Activated T-helper 2 cell treated with anti-CD3 and anti-CD28 coated beads, Interferon-gamma antibody, Interleukin-2, Interleukin-4, amounts not matched to agents 10 μg/mL and 5 μg/mL and 100 μg/mL, durations not matched to agents 14 hours and 24 hours and 36 hours (primary cell): ENCODE data around the gene SLC49A3. TPM values are rescaled to one million over a fixed set of nuclear protein-coding genes. Genes with fewer than 3 reads are reported as not detected.
A peak's percentile ranks its signal among the peaks of the same experiment; 100 is the strongest.
"Not testable (repeated sequence)": the region's sequence is repeated elsewhere in the genome, so short reads cannot be mapped to it uniquely, and the experiment has no call there.

ENCODE experiments used
- DNase-seq: peaks from one replicate; pipeline ENCODE4 v3.0.0; 2021; ENCODE audit warnings: low spot score
- H3K27ac Mint-ChIP-seq: one replicate; pipeline ENCODE4 v1.8.0; 2021; ENCODE audit warnings: mixed read lengths
- H3K27me3 Mint-ChIP-seq: one replicate; pipeline ENCODE4 v1.8.0; 2021; ENCODE audit warnings: low read depth, mixed read lengths
- H3K36me3 Mint-ChIP-seq: one replicate; pipeline ENCODE4 v1.8.0; 2021; ENCODE audit warnings: low read depth, mixed read lengths
- H3K4me1 Mint-ChIP-seq: one replicate; pipeline ENCODE4 v1.8.0; 2021; ENCODE audit warnings: low read depth, mixed read lengths
- H3K4me3 Mint-ChIP-seq: one replicate; pipeline ENCODE4 v1.8.0; 2021; ENCODE audit warnings: low read depth, mild to moderate bottlenecking, moderate library complexity, mixed read lengths
- H3K9me3 Mint-ChIP-seq: one replicate; pipeline ENCODE4 v1.8.0; 2021; ENCODE audit warnings: mixed read lengths
- intact Hi-C: fragments of 100-400 bp; cut with micrococcal nuclease; formaldehyde crosslinking; loops from one replicate; pipeline ENCODE4 v1.15.1; 2023
- total RNA-seq: library from RNA; stranded (reverse); gene quantifications from 2 replicates; pipeline ENCODE4 v1.2.3, GENCODE V29; 2022

The SLC49A3 gene
- total RNA-seq, 1 donor from 2014 or later: 0.50 TPM

DNA sequence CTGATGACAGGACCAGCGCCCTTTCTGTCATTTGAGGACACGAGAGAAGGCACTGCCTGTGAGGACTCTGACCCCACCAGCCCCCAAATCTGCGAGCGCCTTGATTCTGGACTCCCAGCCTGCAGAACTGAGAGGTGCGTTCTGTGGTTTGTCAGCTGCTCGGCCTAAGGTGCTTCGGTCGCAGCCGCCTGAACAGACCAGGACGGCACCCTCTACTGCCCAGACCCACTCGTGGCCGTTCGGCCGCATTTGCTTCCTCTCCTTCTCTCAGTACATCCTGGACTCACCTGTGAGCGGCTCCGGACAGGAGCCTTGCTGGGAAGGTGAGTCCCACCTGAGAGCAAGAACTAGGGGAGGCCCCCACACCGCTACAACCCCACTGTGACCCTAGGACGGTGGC, 25.1 kb upstream of the SLC49A3 start:
- no peak for DNase-seq
- no peak overlapping the region for H3K27ac Mint-ChIP-seq
- peaks cover 11% of the 10 kb centered on the region for H3K36me3 Mint-ChIP-seq
- H3K4me3 Mint-ChIP-seq: no peak overlapping the region
- H3K9me3 Mint-ChIP-seq: no peaks in the 10 kb centered on the region
- H3K27me3 Mint-ChIP-seq: no peaks in the 10 kb centered on the region
- H3K4me1 Mint-ChIP-seq: peaks cover 11% of the 10 kb centered on the region
- intact Hi-C loops: no loop called here

DNA sequence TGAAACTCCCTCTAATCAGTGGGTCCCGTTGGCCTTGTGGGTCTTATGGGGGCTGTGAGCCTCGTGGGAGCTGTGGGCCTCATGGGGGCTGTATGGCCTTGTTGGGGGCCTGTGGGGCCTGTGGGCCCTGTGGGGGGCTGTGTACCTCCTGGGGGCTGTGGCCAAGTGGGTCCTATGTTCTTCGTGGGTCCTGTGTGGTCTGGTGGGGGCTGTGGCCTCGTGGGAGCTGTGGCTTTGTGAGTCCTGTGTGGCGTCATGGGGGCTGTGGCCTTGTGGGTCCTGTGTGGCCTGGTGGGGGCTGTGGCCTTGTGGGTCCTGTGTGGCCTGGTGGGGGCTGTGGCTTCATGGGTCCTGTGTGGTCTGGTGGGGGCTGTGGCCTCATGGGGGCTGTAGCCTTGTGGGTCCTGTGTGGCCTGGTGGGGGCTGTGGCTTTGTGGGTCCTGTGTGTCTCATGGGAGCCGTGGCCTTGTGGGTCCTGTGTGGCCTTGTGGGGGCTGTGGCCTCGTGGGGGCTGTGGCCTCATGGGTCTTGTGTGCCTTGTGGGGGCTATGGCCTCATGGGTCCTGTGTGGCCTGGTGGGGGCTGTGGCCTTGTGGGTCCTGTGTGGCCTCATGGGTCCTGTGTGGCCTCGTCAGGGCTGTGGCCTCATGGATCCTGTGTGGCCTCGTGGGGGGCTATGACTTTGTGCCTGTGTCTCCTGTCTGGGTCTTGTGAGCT, 24.1 kb upstream of the SLC49A3 start:
- intact Hi-C loops: no loop called here
- Mint-ChIP-seq H3K9me3 (no peaks in the 10 kb centered on the region), H3K4me3 (no peak overlapping the region), H3K4me1 (peaks cover 15% of the 10 kb centered on the region), H3K36me3 (peaks cover 13% of the 10 kb centered on the region), H3K27me3 (no peaks in the 10 kb centered on the region), H3K27ac (no peak overlapping the region)
- DNase-seq: no peak

DNA sequence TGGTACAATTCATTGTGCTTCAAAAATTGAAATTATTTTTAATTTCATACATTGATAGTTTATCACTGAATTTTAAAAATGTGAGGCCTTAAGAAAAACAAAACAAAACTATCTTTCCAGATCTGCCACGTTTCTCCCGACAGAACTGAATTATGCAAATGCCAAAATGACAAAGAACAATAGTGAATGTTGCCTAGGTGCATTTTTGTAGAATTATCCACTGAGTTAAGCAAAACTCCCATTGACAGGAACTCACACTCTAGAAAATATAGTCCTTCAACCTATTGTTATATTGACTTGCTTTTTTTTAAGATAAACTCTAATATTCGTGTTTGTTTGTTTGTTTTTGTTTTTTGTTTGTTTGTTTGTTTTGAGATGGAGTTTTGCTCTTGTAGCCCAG, 23.1 kb upstream of the SLC49A3 start:
- no peak overlapping the region for H3K27ac Mint-ChIP-seq
- no peak for DNase-seq
- H3K4me3 Mint-ChIP-seq: no peak overlapping the region
- peaks cover 15% of the 10 kb centered on the region for H3K4me1 Mint-ChIP-seq
- no peaks in the 10 kb centered on the region for H3K27me3 Mint-ChIP-seq
- H3K9me3 Mint-ChIP-seq: no peaks in the 10 kb centered on the region
- peaks cover 13% of the 10 kb centered on the region for H3K36me3 Mint-ChIP-seq
- intact Hi-C loops: no loop called here

DNA sequence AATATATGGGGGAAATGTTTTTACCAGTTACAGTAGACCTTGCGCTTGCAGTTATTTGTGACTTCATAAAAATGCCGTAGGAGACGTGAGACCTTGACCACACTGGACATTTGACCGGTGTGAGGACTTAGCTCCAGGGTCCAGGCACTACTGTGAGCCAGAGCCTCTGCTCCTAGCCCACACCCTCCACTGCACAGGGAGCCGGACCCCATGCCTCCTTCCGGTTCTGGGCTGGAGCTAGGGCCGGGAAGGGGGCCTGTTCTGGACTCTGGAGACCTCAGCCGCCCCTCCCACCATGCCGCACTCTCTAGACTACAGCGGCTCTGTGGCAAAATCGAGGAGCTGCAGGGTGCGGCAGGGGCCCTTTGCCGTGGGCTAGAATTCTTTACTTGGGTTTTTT, 22.0 kb upstream of the SLC49A3 start:
- H3K36me3 Mint-ChIP-seq: peaks cover 13% of the 10 kb centered on the region
- peaks cover 13% of the 10 kb centered on the region for H3K4me1 Mint-ChIP-seq
- H3K27ac Mint-ChIP-seq: no peak overlapping the region

DNA sequence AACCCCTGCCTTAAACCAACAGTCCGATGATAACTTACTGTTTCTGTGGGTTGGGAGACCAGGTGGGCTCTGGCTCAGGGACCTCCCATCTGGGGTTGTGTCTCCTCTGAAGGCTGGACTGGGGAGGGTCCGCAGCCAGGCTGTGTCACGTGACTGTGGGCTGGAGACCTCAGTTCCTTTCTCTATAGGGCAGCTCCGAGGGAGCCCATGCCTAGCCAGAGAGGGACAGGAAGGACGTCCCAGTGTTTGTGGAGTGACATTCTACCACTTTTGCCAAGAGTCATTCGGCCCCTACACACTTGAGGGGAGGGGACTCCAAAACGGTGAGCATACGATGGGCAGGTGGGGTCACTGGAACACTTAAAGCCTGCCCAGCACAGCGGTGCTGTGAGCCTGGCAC, 21.2 kb upstream of the SLC49A3 start:
- H3K9me3 Mint-ChIP-seq: no peaks in the 10 kb centered on the region
- H3K4me1 Mint-ChIP-seq: peaks cover 15% of the 10 kb centered on the region
- intact Hi-C loops: no loop called here
- H3K36me3 Mint-ChIP-seq: peaks cover 13% of the 10 kb centered on the region
- no peak overlapping the region for H3K27ac Mint-ChIP-seq
- DNase-seq: no peak
- H3K4me3 Mint-ChIP-seq: no peak overlapping the region
- H3K27me3 Mint-ChIP-seq: no peaks in the 10 kb centered on the region

More for the DNA sequence above, 22.0 kb upstream of the SLC49A3 start:
- DNase-seq: no peak
- Mint-ChIP-seq H3K27me3 (no peaks in the 10 kb centered on the region), H3K9me3 (no peaks in the 10 kb centered on the region), H3K4me3 (no peak overlapping the region)
- intact Hi-C loops: no loop called here

DNA sequence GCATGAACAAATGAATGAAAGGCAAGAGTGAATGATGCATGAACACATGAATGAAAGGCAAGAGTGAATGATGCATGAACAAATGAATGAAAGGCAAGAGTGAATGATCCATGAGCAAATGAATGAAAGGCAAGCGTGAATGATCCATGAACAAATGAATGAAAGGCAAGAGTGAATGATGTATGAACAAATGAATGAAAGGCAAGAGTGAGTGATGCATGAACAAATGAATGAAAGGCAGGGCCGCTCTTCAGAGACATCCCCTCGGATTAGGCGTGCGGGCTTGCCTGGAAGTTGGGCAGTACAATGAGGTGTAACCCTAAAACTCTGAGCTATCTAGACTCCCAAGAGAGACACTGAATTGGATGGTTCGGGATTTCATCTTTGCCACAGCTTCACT, 20.4 kb upstream of the SLC49A3 start:
- no peak for DNase-seq
- H3K4me1 Mint-ChIP-seq: peaks cover 14% of the 10 kb centered on the region
- H3K27ac Mint-ChIP-seq: no peak overlapping the region
- peaks cover 13% of the 10 kb centered on the region for H3K36me3 Mint-ChIP-seq
- no peak overlapping the region for H3K4me3 Mint-ChIP-seq
- no peaks in the 10 kb centered on the region for H3K27me3 Mint-ChIP-seq
- intact Hi-C loops: loop anchor here (5.0 kb wide), 1 partner anchor 73 kb away; no protein-coding TSS in a partner anchor
- H3K9me3 Mint-ChIP-seq: no peaks in the 10 kb centered on the region

DNA sequence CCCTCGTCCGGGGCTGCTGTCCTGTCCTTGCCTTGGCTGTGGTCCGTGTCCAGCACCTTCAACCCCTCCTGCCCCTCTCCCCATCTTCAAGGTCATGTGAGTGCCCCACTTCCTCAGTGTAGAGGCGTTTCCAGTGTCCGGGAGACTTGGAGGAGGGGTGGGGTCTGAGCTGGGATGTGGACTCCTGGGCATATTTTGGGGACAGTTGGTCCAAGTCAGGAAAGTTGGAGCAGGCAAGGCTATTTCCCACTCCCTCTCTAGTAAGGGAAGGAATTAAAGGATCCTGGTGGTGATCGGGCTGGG, 19.6 kb upstream of the SLC49A3 start:
- H3K4me3 Mint-ChIP-seq: no peak overlapping the region
- H3K9me3 Mint-ChIP-seq: no peaks in the 10 kb centered on the region
- H3K4me1 Mint-ChIP-seq: peaks cover 14% of the 10 kb centered on the region
- no peak overlapping the region for H3K27ac Mint-ChIP-seq
- H3K27me3 Mint-ChIP-seq: no peaks in the 10 kb centered on the region
- intact Hi-C loops: loop anchor here (5.0 kb wide), 1 partner anchor 74 kb away; no protein-coding TSS in a partner anchor
- peaks cover 13% of the 10 kb centered on the region for H3K36me3 Mint-ChIP-seq
- DNase-seq: no peak

DNA sequence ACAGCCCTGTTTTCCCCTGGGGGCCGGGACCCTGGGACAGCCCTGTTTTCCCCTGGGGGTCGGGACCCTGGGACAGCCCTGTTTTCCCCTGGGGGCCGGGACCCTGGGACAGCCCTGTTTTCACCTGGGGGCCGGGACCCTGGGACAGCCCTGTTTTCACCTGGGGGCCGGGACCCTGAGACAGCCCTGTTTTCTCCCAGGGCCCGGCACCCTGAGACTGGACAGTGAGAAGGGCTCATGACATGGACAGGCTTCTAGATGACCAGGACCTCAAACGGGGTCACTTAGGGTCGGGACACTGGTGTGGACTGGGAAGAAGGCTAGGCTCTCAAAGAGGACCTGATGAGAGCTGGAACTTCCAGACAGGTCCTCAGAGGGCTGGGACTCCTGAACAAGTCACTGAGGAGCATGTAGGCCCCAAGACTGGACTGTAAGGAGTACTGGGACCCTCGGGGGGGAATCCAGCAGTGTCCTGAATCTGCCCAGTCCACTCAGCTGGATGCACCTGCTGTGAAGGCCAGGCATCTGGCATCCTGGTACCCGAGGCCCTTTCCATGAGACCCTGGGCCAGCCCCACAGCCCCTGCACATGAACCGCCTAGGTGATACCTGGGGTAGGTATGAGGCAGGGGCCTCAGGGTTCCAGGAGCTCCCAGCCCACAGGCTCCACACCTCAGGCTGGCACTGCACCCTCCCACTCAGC, 19.1 kb upstream of the SLC49A3 start:
- intact Hi-C loops: loop anchor here (5.0 kb wide), 1 partner anchor 74 kb away; no protein-coding TSS in a partner anchor
- no peak overlapping the region for H3K27ac Mint-ChIP-seq
- H3K4me1 Mint-ChIP-seq: peaks cover 14% of the 10 kb centered on the region
- H3K27me3 Mint-ChIP-seq: no peaks in the 10 kb centered on the region
- no peak for DNase-seq
- no peaks in the 10 kb centered on the region for H3K9me3 Mint-ChIP-seq
- H3K4me3 Mint-ChIP-seq: no peak overlapping the region
- H3K36me3 Mint-ChIP-seq: peaks cover 13% of the 10 kb centered on the region

DNA sequence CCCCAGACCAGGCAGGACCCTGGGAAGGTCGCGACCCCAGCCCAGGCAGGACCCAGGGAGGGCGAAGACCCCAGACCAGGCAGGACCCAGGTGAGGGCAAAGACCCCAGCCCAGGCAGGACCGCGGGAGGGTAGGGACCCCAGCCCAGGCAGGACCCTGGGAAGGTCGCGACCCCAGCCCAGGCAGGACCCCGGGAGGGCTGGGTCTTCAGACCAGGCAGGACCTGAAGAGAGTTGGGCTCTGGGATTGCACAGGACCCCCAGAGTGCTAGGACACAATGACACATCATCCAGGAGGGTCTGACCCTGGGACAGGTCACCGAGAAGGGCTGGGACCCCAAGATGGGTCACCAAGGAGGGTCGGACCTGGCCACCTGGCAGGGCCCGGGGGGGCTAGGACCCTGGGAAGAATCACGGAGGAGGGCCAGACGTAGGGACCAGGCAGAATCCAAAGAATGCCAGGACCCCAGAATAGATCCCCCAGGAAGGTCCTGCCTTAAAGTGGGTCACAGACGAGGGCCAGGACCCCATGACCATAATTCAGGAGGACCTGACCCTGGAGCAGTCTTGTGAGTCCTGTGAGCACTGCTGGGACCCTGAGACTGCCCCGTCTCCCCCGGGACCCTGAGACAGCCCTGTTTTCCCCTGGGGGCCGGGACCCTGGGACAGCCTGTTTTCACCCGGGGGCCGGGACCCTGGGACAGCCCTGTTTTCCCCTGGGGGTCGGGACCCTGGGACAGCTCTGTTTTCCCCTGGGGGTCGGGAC, 18.1 kb upstream of the SLC49A3 start:
- DNase-seq: no peak
- H3K27ac Mint-ChIP-seq: no peak overlapping the region
- peak overlapping the region; percentile 8 for H3K4me3 Mint-ChIP-seq
- peaks cover 14% of the 10 kb centered on the region for H3K4me1 Mint-ChIP-seq
- H3K36me3 Mint-ChIP-seq: peaks cover 13% of the 10 kb centered on the region
- H3K27me3 Mint-ChIP-seq: no peaks in the 10 kb centered on the region
- intact Hi-C loops: loop anchor here (5.0 kb wide), 1 partner anchor 75 kb away; no protein-coding TSS in a partner anchor
- no peaks in the 10 kb centered on the region for H3K9me3 Mint-ChIP-seq

GRCh38 chr4:706083-706633, 17.2 kb upstream of the SLC49A3 start:
- H3K27ac Mint-ChIP-seq, H3K4me3 Mint-ChIP-seq, H3K27me3 Mint-ChIP-seq, DNase-seq, H3K9me3 Mint-ChIP-seq: not testable (repeated sequence)
- intact Hi-C loops: loop anchor here (5.0 kb wide), 1 partner anchor 76 kb away; no protein-coding TSS in a partner anchor
- Mint-ChIP-seq H3K4me1 (peaks cover 14% of the 10 kb centered on the region), H3K36me3 (peaks cover 13% of the 10 kb centered on the region)

DNA sequence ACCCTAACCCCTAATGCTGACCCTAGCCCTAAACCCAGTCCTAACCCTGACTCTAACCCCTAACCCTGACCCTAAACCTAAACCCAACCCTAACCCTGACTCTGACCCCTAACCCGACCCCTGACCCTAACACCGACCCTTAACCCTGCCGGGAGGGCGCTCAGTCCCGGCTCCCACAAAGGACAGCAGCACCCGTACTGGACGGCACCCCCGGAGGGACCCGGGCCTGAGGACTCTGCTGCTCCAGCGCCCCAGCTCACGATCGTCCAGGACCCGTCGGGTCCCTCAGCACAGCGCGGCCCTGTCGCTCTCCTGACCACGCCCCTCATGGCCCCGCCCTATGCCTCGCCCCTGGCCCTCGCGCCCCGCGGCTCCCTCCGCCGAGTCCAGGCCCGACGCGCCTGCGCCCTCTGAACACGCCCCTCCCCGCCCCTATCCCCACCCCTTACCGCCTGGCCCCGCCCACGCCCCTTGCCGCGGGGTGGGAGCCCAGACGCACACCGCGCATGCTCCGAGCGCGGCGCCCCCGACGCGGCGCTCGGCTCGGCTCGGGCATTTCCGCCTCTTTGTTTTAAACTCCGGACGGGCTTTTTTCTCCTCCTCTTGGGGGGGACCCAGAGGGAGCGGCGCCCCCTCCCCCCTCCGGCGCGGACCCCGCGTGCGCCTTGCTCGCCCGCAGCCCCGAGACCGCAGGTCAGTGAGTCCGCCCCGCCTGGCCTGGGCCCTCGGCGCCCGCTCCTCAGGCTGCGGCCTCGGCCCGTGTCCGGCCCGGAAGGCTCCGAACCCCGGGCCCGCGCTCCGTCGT, 16.5 kb upstream of the SLC49A3 start, which contains the start of gene PCGF3:
TSS of gene PCGF3 (plus strand) at position 555 of the 805 bp plus-strand sequence. CDS start 27,849 bp downstream, outside the sequence.
- peaks cover 13% of the 10 kb centered on the region for H3K36me3 Mint-ChIP-seq
- peak; percentile 94 for DNase-seq
- peak within 1 kb of the TSS; percentile 52 for H3K27ac Mint-ChIP-seq
- H3K9me3 Mint-ChIP-seq: no peaks in the 10 kb centered on the region
- no peaks in the 10 kb centered on the region for H3K27me3 Mint-ChIP-seq
- intact Hi-C loops: loop anchor here (1.0 to 5.0 kb wide), 3 partner anchors 31 to 227 kb away; partner anchors contain the start of genes ATP5ME, GAK, MYL5 and TMEM175
- H3K4me1 Mint-ChIP-seq: peaks cover 16% of the 10 kb centered on the region
- peak within 1 kb of the TSS; percentile 74 for H3K4me3 Mint-ChIP-seq

GRCh38 chr4:704971-705277, 16.0 kb upstream of the SLC49A3 start:
- intact Hi-C loops: loop anchor here (1.0 to 5.0 kb wide), 3 partner anchors 30 to 227 kb away; partner anchors contain the start of genes ATP5ME, GAK, MYL5 and TMEM175
- H3K4me1 Mint-ChIP-seq: peaks cover 22% of the 10 kb centered on the region
- DNase-seq: no peak
- H3K4me3 Mint-ChIP-seq: peak overlapping the region; percentile 74
- H3K27me3 Mint-ChIP-seq: no peaks in the 10 kb centered on the region
- H3K36me3 Mint-ChIP-seq: peaks cover 13% of the 10 kb centered on the region
- no peak overlapping the region for H3K27ac Mint-ChIP-seq
- no peaks in the 10 kb centered on the region for H3K9me3 Mint-ChIP-seq
